Measurements from ENCODE around the gene CACNB4.

The CACNB4 gene

GRCh38 chr2:151973013-151973900, 125.6 kb downstream of the CACNB4 start:
- Histone ChIP-seq H3K4me3 (replicated peaks; ENCODE audit: insufficient read depth, low read length) (no peak overlapping the region), H3K27me3 (ENCODE audit: insufficient read depth, poor library complexity, severe bottlenecking) (no peaks in the 10 kb centered on the region), H3K27ac (replicated peaks) (no peak overlapping the region)
- no peak for DNase-seq (ENCODE audit: low read depth in 1 of 2, low spot score in 1 of 2)
- TF ChIP-seq POLR2AphosphoS5 (IDR thresholded peaks at IDR 0.05; ENCODE audit: low read depth) (no peak), REST (IDR thresholded peaks at IDR 0.05; ENCODE audit: insufficient replicate concordance, low read depth) (no peak), GABPA (IDR thresholded peaks at IDR 0.05; ENCODE audit: low read depth) (no peak), SPI1 (IDR thresholded peaks at IDR 0.05; ENCODE audit: borderline replicate concordance, low read depth) (no peak), CTCF (IDR thresholded peaks at IDR 0.05; ENCODE audit: insufficient read depth, low read length) (no peak)

GRCh38 chr2:151972241-151973012, 126.4 kb downstream of the CACNB4 start:
- H3K27ac ChIP-seq (replicated peaks): no peak overlapping the region
- no peak for DNase-seq (ENCODE audit: low read depth in 1 of 2, low spot score in 1 of 2)
- H3K27me3 ChIP-seq (ENCODE audit: insufficient read depth, poor library complexity, severe bottlenecking): no peaks in the 10 kb centered on the region
- TF ChIP-seq GABPA (IDR thresholded peaks at IDR 0.05; ENCODE audit: low read depth) (no peak), REST (IDR thresholded peaks at IDR 0.05; ENCODE audit: insufficient replicate concordance, low read depth) (no peak), POLR2AphosphoS5 (IDR thresholded peaks at IDR 0.05; ENCODE audit: low read depth) (no peak), CTCF (IDR thresholded peaks at IDR 0.05; ENCODE audit: insufficient read depth, low read length) (no peak), SPI1 (IDR thresholded peaks at IDR 0.05; ENCODE audit: borderline replicate concordance, low read depth) (no peak)
- no peak overlapping the region for H3K4me3 ChIP-seq (replicated peaks; ENCODE audit: insufficient read depth, low read length)

- Histone ChIP-seq H3K27ac (replicated peaks) (no peak overlapping the region), H3K27me3 (ENCODE audit: insufficient read depth, poor library complexity, severe bottlenecking) (no peaks in the 10 kb centered on the region), H3K4me3 (replicated peaks; ENCODE audit: insufficient read depth, low read length) (no peak overlapping the region)
- DNase-seq (ENCODE audit: low read depth in 1 of 2, low spot score in 1 of 2): no peak
- TF ChIP-seq CTCF (IDR thresholded peaks at IDR 0.05; ENCODE audit: insufficient read depth, low read length) (no peak), POLR2AphosphoS5 (IDR thresholded peaks at IDR 0.05; ENCODE audit: low read depth) (no peak), SPI1 (IDR thresholded peaks at IDR 0.05; ENCODE audit: borderline replicate concordance, low read depth) (no peak), REST (IDR thresholded peaks at IDR 0.05; ENCODE audit: insufficient replicate concordance, low read depth) (no peak), GABPA (IDR thresholded peaks at IDR 0.05; ENCODE audit: low read depth) (no peak)
Observed at GRCh38 chr2:151971301-151972051, 127.4 kb downstream of the CACNB4 start.
